Endothelial cell of umbilical vein (primary cell): ENCODE data around the gene TACR1.

Source experiments
- GATA2 ChIP-seq: IDR thresholded peaks from 2 replicates; pipeline ENCODE4 v1.7.0; 2011; ENCODE audit warnings: low read depth, mild to moderate bottlenecking, moderate library complexity, mixed read lengths, low read length; ENCODE audit not compliant: insufficient read length, insufficient read depth
- JUN ChIP-seq: IDR thresholded peaks from 2 replicates; pipeline ENCODE4 v1.6.1; 2011; ENCODE audit warnings: borderline replicate concordance, low read depth; ENCODE audit not compliant: insufficient read length, insufficient read depth
- POLR2A ChIP-seq: IDR thresholded peaks from 2 replicates; pipeline ENCODE4 v1.6.1; 2012; ENCODE audit warnings: low read depth, mild to moderate bottlenecking, control low read depth, low read length
- TF ChIP-seq, protein P1 (sequence below), 2 donors: IDR thresholded peaks; 1 replicate in 1 of 2; 2 replicates in 1 of 2; pipeline ENCODE4 v1.5.1; 2011; ENCODE audit warnings: low read length in 2 of 2, mild to moderate bottlenecking in 2 of 2, moderate library complexity in 2 of 2, control low read depth in 1 of 2, inconsistent platforms in 1 of 2, low read depth in 1 of 2; ENCODE audit not compliant: insufficient read depth in 1 of 2; ENCODE audit errors: extremely low read depth in 1 of 2
- TF ChIP-seq, protein P2 (sequence below): IDR thresholded peaks from 2 replicates; pipeline ENCODE4 v1.6.1; 2011; ENCODE audit not compliant: insufficient read depth, insufficient read length

DNA sequence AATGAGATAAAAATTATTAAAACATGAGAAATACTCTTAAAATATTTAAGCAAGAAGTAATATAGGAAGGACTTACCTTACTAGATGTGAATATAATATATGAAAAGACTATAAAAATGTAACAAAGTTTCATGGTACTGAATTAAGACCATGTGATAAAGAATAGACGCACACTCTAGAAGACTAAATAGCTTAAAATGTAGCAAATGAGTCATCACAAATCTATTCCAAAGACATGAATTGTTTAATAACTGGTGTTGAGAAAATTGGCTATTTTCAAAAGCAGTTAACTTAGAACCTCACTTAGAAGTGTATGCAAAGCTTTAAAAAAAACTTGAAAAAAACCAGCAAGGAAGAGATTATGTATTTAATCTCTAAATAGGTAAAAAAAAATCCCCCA lies 176.8 kb downstream of the TACR1 start:
- TF ChIP-seq, protein P1, sequence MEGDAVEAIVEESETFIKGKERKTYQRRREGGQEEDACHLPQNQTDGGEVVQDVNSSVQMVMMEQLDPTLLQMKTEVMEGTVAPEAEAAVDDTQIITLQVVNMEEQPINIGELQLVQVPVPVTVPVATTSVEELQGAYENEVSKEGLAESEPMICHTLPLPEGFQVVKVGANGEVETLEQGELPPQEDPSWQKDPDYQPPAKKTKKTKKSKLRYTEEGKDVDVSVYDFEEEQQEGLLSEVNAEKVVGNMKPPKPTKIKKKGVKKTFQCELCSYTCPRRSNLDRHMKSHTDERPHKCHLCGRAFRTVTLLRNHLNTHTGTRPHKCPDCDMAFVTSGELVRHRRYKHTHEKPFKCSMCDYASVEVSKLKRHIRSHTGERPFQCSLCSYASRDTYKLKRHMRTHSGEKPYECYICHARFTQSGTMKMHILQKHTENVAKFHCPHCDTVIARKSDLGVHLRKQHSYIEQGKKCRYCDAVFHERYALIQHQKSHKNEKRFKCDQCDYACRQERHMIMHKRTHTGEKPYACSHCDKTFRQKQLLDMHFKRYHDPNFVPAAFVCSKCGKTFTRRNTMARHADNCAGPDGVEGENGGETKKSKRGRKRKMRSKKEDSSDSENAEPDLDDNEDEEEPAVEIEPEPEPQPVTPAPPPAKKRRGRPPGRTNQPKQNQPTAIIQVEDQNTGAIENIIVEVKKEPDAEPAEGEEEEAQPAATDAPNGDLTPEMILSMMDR (IDR thresholded peaks at IDR 0.05; ENCODE audit: extremely low read depth in 1 of 2, insufficient read depth in 1 of 2, low read depth in 1 of 2, low read length in 2 of 2): no peak
- TF ChIP-seq GATA2: no peak
- no peak for TF ChIP-seq JUN
- TF ChIP-seq, protein P2, sequence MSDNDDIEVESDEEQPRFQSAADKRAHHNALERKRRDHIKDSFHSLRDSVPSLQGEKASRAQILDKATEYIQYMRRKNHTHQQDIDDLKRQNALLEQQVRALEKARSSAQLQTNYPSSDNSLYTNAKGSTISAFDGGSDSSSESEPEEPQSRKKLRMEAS: no peak
- no peak for TF ChIP-seq POLR2A
